ENCODE measurements around the gene EIF4H.

- TF ChIP-seq FOSL1 (IDR thresholded peaks at IDR 0.05; ENCODE audit: low read depth) (no peak), JUND (IDR thresholded peaks at IDR 0.05) (no peak), RAD21 (IDR thresholded peaks at IDR 0.05; ENCODE audit: low read depth) (no peak), CEBPB (IDR thresholded peaks at IDR 0.05; ENCODE audit: low read depth) (no peak), CTCF (IDR thresholded peaks at IDR 0.05 in 2 of 3, conservative IDR thresholded peaks at IDR 0.05 in 1 of 3; ENCODE audit: borderline replicate concordance in 1 of 3, insufficient read depth in 1 of 3, low read depth in 2 of 3, low read length in 2 of 3) (no peak), MAX (IDR thresholded peaks at IDR 0.05) (no peak), EZH2 (IDR thresholded peaks at IDR 0.05) (no peak), EZH2phosphoT487 (IDR thresholded peaks at IDR 0.05; ENCODE audit: borderline replicate concordance) (no peak)
These were observed 62.1 kb downstream of the EIF4H start for GRCh38 chr7:74236284-74236683.

Data from HCT116 (cell line).